Activated CD8-positive, alpha-beta memory T cell treated with anti-CD3 and anti-CD28 coated beads, Interleukin-2, amount 10 ng/mL, durations not matched to agents 7 days and 5 days (primary cell): ENCODE results near the gene ECE1. TPM values are rescaled to one million over a fixed set of nuclear protein-coding genes. Genes with fewer than 3 reads are reported as not detected.
A peak's percentile ranks its signal among the peaks of the same experiment; 100 is the strongest.

Experiments
- ATAC-seq: fragments of 150-1000 bp; cut with Tn5 transposase; one replicate; pipeline ENCODE4 v1.10.0; 2021; ENCODE audit warnings: moderate library complexity
- CTCF ChIA-PET: fragments of 350-600 bp; sonication (Branson Sonifier 250); formaldehyde crosslinking; loops from one replicate; lab custom pipeline; 2021; ENCODE audit warnings: antibody characterized with exemption; lab: Charles Lee
- DNase-seq: peaks from one replicate; pipeline ENCODE4 v3.0.0-alpha.2; 2020
- H3K27ac Mint-ChIP-seq: one replicate; pipeline ENCODE4 v1.8.0; 2021; ENCODE audit warnings: mild to moderate bottlenecking, mixed read lengths
- H3K27me3 Mint-ChIP-seq: one replicate; pipeline ENCODE4 v1.8.0; 2021; ENCODE audit warnings: mixed read lengths
- H3K36me3 Mint-ChIP-seq: one replicate; pipeline ENCODE4 v1.8.0; 2021; ENCODE audit warnings: mild to moderate bottlenecking, mixed read lengths
- H3K4me1 Mint-ChIP-seq: one replicate; pipeline ENCODE4 v1.8.0; 2021; ENCODE audit warnings: mixed read lengths
- H3K4me3 Mint-ChIP-seq: one replicate; pipeline ENCODE4 v1.8.0; 2021; ENCODE audit warnings: mild to moderate bottlenecking, moderate library complexity, mixed read lengths
- H3K9me3 Mint-ChIP-seq: one replicate; pipeline ENCODE4 v1.8.0; 2022; ENCODE audit warnings: low read depth, mixed read lengths
- total RNA-seq, 2 experiments: library from RNA; stranded (reverse); gene quantifications; one replicate each; pipeline ENCODE4 v1.2.3, GENCODE V29; 2021

ECE1 gene
- 10 to 100 TPM; 46.6 to 87.5 TPM for total RNA-seq

- Mint-ChIP-seq H3K4me1 (peaks cover 58% of the 10 kb centered on the region), H3K36me3 (no peaks in the 10 kb centered on the region), H3K4me3 (peak within 1 kb of the TSS; percentile 74), H3K27me3 (no peaks in the 10 kb centered on the region), H3K9me3 (no peaks in the 10 kb centered on the region), H3K27ac (peak within 1 kb of the TSS; percentile 78)
- DNase-seq (peak; percentile 51), ATAC-seq (no peak)
- CTCF ChIA-PET, result interaction anchor here (7.0 kb wide), 1 partner anchor 20 kb away, joined by 60 read pairs; no protein-coding TSS in a partner anchor
Measured at GRCh38 chr1:21289700-21290545, at the start of gene ECE1. Gene ECE1 (minus strand): TSS chr1:21290463. CDS start chr1:21290414, 49 bp downstream.

- peaks cover 88% of the 10 kb centered on the region for H3K4me1 Mint-ChIP-seq
- H3K27me3 Mint-ChIP-seq, result no peaks in the 10 kb centered on the region
- DNase-seq, result no peak
- CTCF ChIA-PET, result interaction anchor here (1.5 to 3.1 kb wide), 4 partner anchors 10 to 84 kb away, joined by 3 to 12 read pairs (median 8); no protein-coding TSS in a partner anchor
- H3K27ac Mint-ChIP-seq, result no peak overlapping the region
- no peak overlapping the region for H3K4me3 Mint-ChIP-seq
- H3K36me3 Mint-ChIP-seq, result peaks cover 11% of the 10 kb centered on the region
- ATAC-seq, result no peak
- H3K9me3 Mint-ChIP-seq, result no peaks in the 10 kb centered on the region
Measured at GRCh38 chr1:21339356-21340229, 49.3 kb upstream of the ECE1 start.

- ATAC-seq (no peak), DNase-seq (no peak)
- Mint-ChIP-seq H3K4me3 (no peak overlapping the region), H3K27ac (peak overlapping the region; percentile 29), H3K36me3 (peaks cover 11% of the 10 kb centered on the region), H3K4me1 (peaks cover 92% of the 10 kb centered on the region), H3K9me3 (no peaks in the 10 kb centered on the region), H3K27me3 (no peaks in the 10 kb centered on the region)
- CTCF ChIA-PET, result interaction anchor here (1.2 to 3.1 kb wide), 7 partner anchors 10 to 121 kb away, joined by 3 to 12 read pairs (median 4); no protein-coding TSS in a partner anchor
Measured at GRCh38 chr1:21338573-21339355, 48.5 kb upstream of the ECE1 start.

- H3K9me3 Mint-ChIP-seq, result no peaks in the 10 kb centered on the region
- peaks cover 8% of the 10 kb centered on the region for H3K36me3 Mint-ChIP-seq
- peak overlapping the region; percentile 29 for H3K27ac Mint-ChIP-seq
- peaks cover 91% of the 10 kb centered on the region for H3K4me1 Mint-ChIP-seq
- ATAC-seq (no peak), DNase-seq (no peak)
- H3K27me3 Mint-ChIP-seq, result no peaks in the 10 kb centered on the region
- CTCF ChIA-PET, result interaction anchor here (0.7 to 3.1 kb wide), 10 partner anchors 9 to 120 kb away, joined by 3 to 12 read pairs (median 4); no protein-coding TSS in a partner anchor
- no peak overlapping the region for H3K4me3 Mint-ChIP-seq
Measured at GRCh38 chr1:21337928-21338572, 47.8 kb upstream of the ECE1 start.

- H3K27ac Mint-ChIP-seq, result no peak overlapping the region
- H3K36me3 Mint-ChIP-seq, result peaks cover 4% of the 10 kb centered on the region
- H3K4me1 Mint-ChIP-seq, result peaks cover 90% of the 10 kb centered on the region
- ATAC-seq (no peak), DNase-seq (no peak)
- H3K4me3 Mint-ChIP-seq, result no peak overlapping the region
- no peaks in the 10 kb centered on the region for H3K9me3 Mint-ChIP-seq
- no peaks in the 10 kb centered on the region for H3K27me3 Mint-ChIP-seq
- CTCF ChIA-PET, result interaction anchor here (0.7 to 3.1 kb wide), 10 partner anchors 12 to 119 kb away, joined by 3 to 12 read pairs (median 4); no protein-coding TSS in a partner anchor
Measured at GRCh38 chr1:21337454-21337927, 47.2 kb upstream of the ECE1 start.

- no peak overlapping the region for H3K4me3 Mint-ChIP-seq
- H3K4me1 Mint-ChIP-seq, result peaks cover 89% of the 10 kb centered on the region
- ATAC-seq (no peak), DNase-seq (no peak)
- H3K9me3 Mint-ChIP-seq, result no peaks in the 10 kb centered on the region
- peaks cover 4% of the 10 kb centered on the region for H3K36me3 Mint-ChIP-seq
- CTCF ChIA-PET, result interaction anchor here (0.7 to 3.1 kb wide), 8 partner anchors 11 to 119 kb away, joined by 3 to 12 read pairs (median 6); no protein-coding TSS in a partner anchor
- H3K27me3 Mint-ChIP-seq, result no peaks in the 10 kb centered on the region
- H3K27ac Mint-ChIP-seq, result no peak overlapping the region
Measured at GRCh38 chr1:21337010-21337437, 46.8 kb upstream of the ECE1 start.

GRCh38 chr1:21335750-21336224, 45.5 kb upstream of the ECE1 start:
- Mint-ChIP-seq H3K27me3 (no peaks in the 10 kb centered on the region), H3K27ac (no peak overlapping the region), H3K4me3 (peak overlapping the region; percentile 70), H3K4me1 (peaks cover 84% of the 10 kb centered on the region), H3K9me3 (no peaks in the 10 kb centered on the region), H3K36me3 (peaks cover 6% of the 10 kb centered on the region)
- no peak for ATAC-seq
- no peak for DNase-seq
- CTCF ChIA-PET, result interaction anchor here (0.6 to 3.2 kb wide), 4 partner anchors 8 to 81 kb away, joined by 3 to 29 read pairs (median 5); no protein-coding TSS in a partner anchor

- CTCF ChIA-PET, result interaction anchor here (1.5 to 3.9 kb wide), 5 partner anchors 9 to 80 kb away, joined by 4 to 29 read pairs (median 8); no protein-coding TSS in a partner anchor
- no peak for DNase-seq
- Mint-ChIP-seq H3K4me3 (peak overlapping the region; percentile 70), H3K27me3 (no peaks in the 10 kb centered on the region), H3K9me3 (no peaks in the 10 kb centered on the region), H3K36me3 (peaks cover 10% of the 10 kb centered on the region), H3K4me1 (peaks cover 84% of the 10 kb centered on the region), H3K27ac (peak overlapping the region; percentile 94)
- ATAC-seq, result no peak
Measured at GRCh38 chr1:21335088-21335691, 44.9 kb upstream of the ECE1 start.

- CTCF ChIA-PET, result interaction anchor here (0.7 to 3.9 kb wide), 16 partner anchors 10 to 548 kb away, joined by 3 to 29 read pairs (median 6); partner anchors contain the start of gene HP1BP3
- peaks cover 11% of the 10 kb centered on the region for H3K36me3 Mint-ChIP-seq
- peak overlapping the region; percentile 94 for H3K27ac Mint-ChIP-seq
- DNase-seq (peak; percentile 93), ATAC-seq (peak; percentile 94)
- H3K9me3 Mint-ChIP-seq, result no peaks in the 10 kb centered on the region
- H3K27me3 Mint-ChIP-seq, result no peaks in the 10 kb centered on the region
- peak overlapping the region; percentile 70 for H3K4me3 Mint-ChIP-seq
- peaks cover 81% of the 10 kb centered on the region for H3K4me1 Mint-ChIP-seq
Measured at GRCh38 chr1:21334214-21335087, 44.2 kb upstream of the ECE1 start.

- no peak for ATAC-seq
- Mint-ChIP-seq H3K9me3 (no peaks in the 10 kb centered on the region), H3K27me3 (no peaks in the 10 kb centered on the region), H3K36me3 (peaks cover 13% of the 10 kb centered on the region), H3K4me3 (peak overlapping the region; percentile 70), H3K4me1 (peaks cover 82% of the 10 kb centered on the region), H3K27ac (peak overlapping the region; percentile 94)
- no peak for DNase-seq
- CTCF ChIA-PET, result interaction anchor here (0.7 to 3.9 kb wide), 16 partner anchors 9 to 547 kb away, joined by 3 to 29 read pairs (median 6); partner anchors contain the start of gene HP1BP3
Measured at GRCh38 chr1:21333824-21334213, 43.6 kb upstream of the ECE1 start.
